Right forelimb (tissue), 1 donor: ENCODE measurements around the gene B3GAT2.

Experiments
- DNase-seq: peaks from one replicate; pipeline ENCODE4 v3.0.0-alpha.2; 2018

Gene B3GAT2

GRCh38 chr6:70839286-70840266, 117.3 kb downstream of the B3GAT2 start:
- DNase-seq = no peak

DNA sequence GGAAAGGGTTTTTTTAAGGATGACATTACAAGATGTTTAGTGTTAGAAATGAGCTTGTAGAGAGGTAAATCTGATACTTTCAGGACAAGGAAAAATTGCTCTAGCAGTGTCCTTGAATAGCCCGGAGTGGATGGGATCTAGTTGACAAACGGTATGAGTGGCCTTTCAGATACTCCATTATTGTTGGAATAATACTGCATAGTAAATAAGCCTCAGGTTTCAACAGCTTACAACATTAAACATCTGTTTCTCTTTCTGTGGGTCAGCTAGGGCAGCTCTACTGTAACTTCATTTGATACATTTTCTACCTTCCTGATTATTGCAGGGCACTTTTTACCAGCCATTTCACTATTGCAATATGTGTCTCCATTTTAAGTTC, 118.0 kb downstream of the B3GAT2 start:
- DNase-seq = no peak

DNA sequence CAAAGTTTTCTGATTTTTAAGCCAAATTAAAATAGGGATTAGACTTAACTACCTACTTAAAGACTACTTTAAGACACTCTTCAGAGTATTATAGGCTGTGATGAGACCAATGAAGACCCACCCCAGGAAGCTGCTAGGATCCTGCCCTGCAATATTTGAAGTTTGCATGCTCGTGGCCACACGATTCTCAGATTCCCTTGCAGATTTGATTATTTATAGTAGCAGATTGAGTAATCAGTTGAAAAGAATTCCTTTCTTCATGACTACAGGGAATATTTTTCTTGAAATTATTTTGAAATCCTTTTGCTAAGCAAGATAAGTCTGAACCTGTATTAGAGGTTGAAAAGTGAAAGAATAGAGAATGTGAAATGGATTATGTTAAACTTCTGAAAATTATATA, 122.3 kb downstream of the B3GAT2 start:
- no peak for DNase-seq

GRCh38 chr6:70831427-70831826, 125.4 kb downstream of the B3GAT2 start:
- DNase-seq = no peak

- DNase-seq = no peak
Measured at GRCh38 chr6:70823651-70824050, 133.2 kb downstream of the B3GAT2 start.

DNA sequence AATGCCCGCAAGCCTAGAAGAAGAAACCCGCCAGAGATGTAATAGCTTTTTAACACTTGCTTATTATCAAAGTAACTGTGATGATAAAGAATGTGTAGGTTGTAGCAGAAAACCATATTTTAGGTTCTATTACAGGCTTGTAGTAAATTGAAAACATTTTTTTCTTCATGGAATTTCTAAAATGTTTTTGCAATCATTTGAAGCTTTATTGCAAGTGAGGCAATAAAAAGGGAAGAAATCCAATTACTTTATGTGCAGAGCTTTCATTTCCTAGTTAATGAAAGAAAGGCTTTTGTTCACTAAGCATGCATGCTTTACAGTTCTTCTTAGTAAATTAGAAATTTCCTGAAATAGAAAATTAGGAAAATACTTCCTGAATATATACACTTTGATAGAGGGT, 135.1 kb downstream of the B3GAT2 start:
- no peak for DNase-seq

- no peak for DNase-seq
Measured at GRCh38 chr6:70820778-70821177, 136.1 kb downstream of the B3GAT2 start.

DNA sequence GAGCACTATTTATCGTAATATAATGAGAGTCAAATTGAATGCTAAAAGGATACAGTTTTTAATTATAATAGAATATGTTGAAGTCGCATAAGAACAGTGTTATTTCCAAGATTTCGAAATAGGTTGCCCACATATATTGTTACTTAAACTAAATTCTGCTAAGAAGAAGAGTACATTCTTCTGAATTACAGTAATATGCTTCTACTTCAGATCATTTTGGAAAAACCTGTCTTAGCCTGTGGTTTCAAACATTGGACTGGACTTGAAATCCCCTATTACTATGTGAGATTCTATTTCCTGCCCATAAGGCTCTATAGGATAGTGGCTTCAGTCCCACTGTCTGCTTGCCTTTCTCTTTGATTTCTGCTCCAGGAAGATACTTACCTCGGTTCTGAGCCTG, 137.2 kb downstream of the B3GAT2 start:
- DNase-seq = no peak

DNA sequence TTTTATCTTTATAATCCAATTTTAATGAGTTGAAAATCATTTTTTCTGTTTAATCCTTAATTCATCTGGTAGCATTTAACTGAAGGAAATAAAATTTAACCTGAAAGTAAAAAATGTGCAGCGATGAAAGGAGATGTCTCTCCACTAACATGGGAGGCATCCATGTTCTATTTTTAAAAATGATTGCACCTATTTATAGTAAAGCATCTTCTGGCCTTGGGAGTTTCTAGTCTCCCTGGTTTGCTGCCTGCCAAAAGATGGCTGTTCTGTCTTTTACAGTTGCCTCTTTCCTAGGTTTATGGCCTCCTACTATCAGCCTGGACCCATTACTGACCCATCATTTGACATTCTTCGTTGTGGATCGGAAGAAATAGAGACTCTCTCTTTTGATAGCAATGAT, 143.0 kb downstream of the B3GAT2 start:
- DNase-seq = no peak

- no peak for DNase-seq
Measured at GRCh38 chr6:70811788-70812187, 145.1 kb downstream of the B3GAT2 start.
